Measurements from ENCODE around the gene ARL8B. TPM values are rescaled to one million over a fixed set of nuclear protein-coding genes. Genes with fewer than 3 reads are reported as not detected.

The ARL8B gene
- total and polyA plus RNA-seq, 2 of the 8 experiments (the other 6 are each of a cell fraction or from before 2014, with no cell fraction given), result 14.5 to 27.8 TPM

DNA sequence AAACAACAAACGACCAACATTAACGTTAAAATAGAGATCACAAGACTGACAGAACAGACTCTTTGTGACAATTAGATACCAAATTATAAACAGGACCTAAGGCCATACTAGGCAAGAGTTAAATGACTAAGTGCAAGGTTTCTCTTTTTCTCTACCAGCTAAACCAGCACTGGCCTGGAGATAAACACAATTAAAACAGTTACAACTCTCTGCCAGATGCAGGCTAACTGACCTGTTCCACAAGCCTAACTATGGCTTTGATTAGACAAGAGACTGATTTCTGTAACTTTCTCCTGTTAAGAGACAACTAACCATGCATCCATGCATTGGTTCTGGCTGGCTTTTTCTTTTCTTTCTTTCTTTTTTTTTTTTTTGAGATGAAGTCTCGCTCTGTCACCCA, 1.6 kb upstream of the ARL8B start:
- Histone ChIP-seq H3K23me2 (ENCODE audit: low read depth, low read length) (peaks cover 4% of the 10 kb centered on the region; the same call in 1 of the 2 replicates), H3K9ac (replicated peaks in 1 of 4; ENCODE audit: extremely low read depth in 1 of 4, low read depth in 3 of 4, low read length in 3 of 4) (no peak overlapping the region), H3K56ac (replicated peaks; ENCODE audit: insufficient read length, low read depth, low read length) (no peak overlapping the region), H4K20me1 (replicated peaks in 1 of 2; ENCODE audit: control insufficient read depth in 1 of 2, insufficient read depth in 2 of 2, low read length in 2 of 2) (peaks cover 2 to 7% of the 10 kb centered on the region in 2 experiments), H2BK12ac (ENCODE audit: low read depth, low read length) (no peak overlapping the region), H3K79me2 (ENCODE audit: control insufficient read depth in 1 of 2, insufficient read depth in 2 of 2, low read length in 2 of 2) (peaks cover 28 to 33% of the 10 kb centered on the region in 2 experiments), H2BK20ac (ENCODE audit: low read length) (no peak overlapping the region), H3K4me3 (ENCODE audit: extremely low read depth in 1 of 4, insufficient read depth in 2 of 4, low read depth in 3 of 4, low read length in 4 of 4) (no peak overlapping the region), H3K4ac (replicated peaks; ENCODE audit: insufficient read length, low read depth, low read length) (no peak overlapping the region), H3K27ac (ENCODE audit: low read depth, low read length) (no peak overlapping the region), H3K9me3 (ENCODE audit: insufficient read depth in 2 of 2, low read depth in 1 of 2, low read length in 1 of 2) (no peaks in the 10 kb centered on the region), H2AFZ (ENCODE audit: low read length) (no peak overlapping the region), H4K91ac (replicated peaks; ENCODE audit: insufficient read length, low read length) (no peak overlapping the region), H3K79me1 (ENCODE audit: low read depth, low read length) (peaks cover 5% of the 10 kb centered on the region), H4K8ac (ENCODE audit: extremely low read depth, insufficient read depth, low read length) (no peak overlapping the region), H3K4me2 (ENCODE audit: insufficient read depth in 1 of 2, low read depth in 2 of 2, low read length in 2 of 2) (no peak overlapping the region), H2BK5ac (ENCODE audit: low read depth, low read length) (no peak overlapping the region), H4K5ac (ENCODE audit: insufficient read length, low read depth, low read length) (no peak overlapping the region), H3K23ac (ENCODE audit: insufficient read length) (no peak overlapping the region), H2BK120ac (replicated peaks; ENCODE audit: low read depth, low read length) (no peak overlapping the region), H2BK15ac (ENCODE audit: low read length) (no peak overlapping the region), H3K36me3 (ENCODE audit: control insufficient read depth in 2 of 4, insufficient read depth in 4 of 4, low read length in 3 of 4) (no peaks in the 10 kb centered on the region), H3K14ac (ENCODE audit: insufficient read length) (no peak overlapping the region), H3K18ac (ENCODE audit: extremely low read depth, low read length) (no peak overlapping the region), H3K4me1 (replicated peaks in 1 of 4; ENCODE audit: control insufficient read depth in 3 of 4, insufficient read depth in 4 of 4, low read length in 3 of 4) (peaks cover 0 to 2% (median 0%) of the 10 kb centered on the region in 4 experiments; a peak in 1 of 7 replicates), H3K27me3 (replicated peaks in 1 of 4; ENCODE audit: control insufficient read depth in 3 of 4, extremely low read depth in 1 of 4, insufficient read depth in 3 of 4, low read length in 3 of 4) (no peaks in the 10 kb centered on the region), H2AK5ac (ENCODE audit: low read depth, low read length) (no peak overlapping the region)
- ChIA-PET CTCF (ENCODE audit: partially characterized antibody) (no interaction called here), POLR2A (ENCODE audit: partially characterized antibody) (no interaction called here)
- DNase-seq (ENCODE audit: low read depth in 1 of 2, low spot score in 2 of 2) (no peak), FAIRE-seq (no peak)
- 100% methylated on average over 2 of the region's 3 CpGs; no CpG with 5 or more reads in 1 of the 2 experiments for WGBS, 2 experiments (ENCODE audit: extremely low coverage in 1 of 2, insufficient coverage in 1 of 2, insufficient read length in 1 of 2, insufficient replicate concordance in 2 of 2, low coverage in 1 of 2, low lambda C conversion rate in 2 of 2, missing lambda C conversion rate in 1 of 2)
- TF ChIP-seq RBBP5 (IDR thresholded peaks at IDR 0.05; ENCODE audit: borderline replicate concordance, low read depth, low read length) (no peak), KDM1A (IDR thresholded peaks at IDR 0.05; ENCODE audit: borderline replicate concordance, low read length) (no peak), SAP30 (IDR thresholded peaks at IDR 0.05; ENCODE audit: insufficient read depth, insufficient replicate concordance, low read length) (no peak), KDM5A (IDR thresholded peaks at IDR 0.05; ENCODE audit: low read length) (no peak), BRCA1 (IDR thresholded peaks at IDR 0.05; ENCODE audit: low read depth, low read length) (no peak), HDAC6 (IDR thresholded peaks at IDR 0.05; ENCODE audit: low read depth, low read length) (no peak), TAF7 (optimal IDR thresholded peaks at IDR 0.05; ENCODE audit: borderline replicate concordance, low read depth, low read length) (no peak), KDM4A (IDR thresholded peaks at IDR 0.05; ENCODE audit: low read depth, low read length, severe bottlenecking) (no peak), FOSL1 (IDR thresholded peaks at IDR 0.05; ENCODE audit: insufficient read depth, low read depth, low read length) (no peak), NRF1 (IDR thresholded peaks at IDR 0.05; ENCODE audit: low read depth, low read length) (no peak), CHD2 (IDR thresholded peaks at IDR 0.05; ENCODE audit: low read length) (no peak)
- TF ChIP-seq, protein P1, sequence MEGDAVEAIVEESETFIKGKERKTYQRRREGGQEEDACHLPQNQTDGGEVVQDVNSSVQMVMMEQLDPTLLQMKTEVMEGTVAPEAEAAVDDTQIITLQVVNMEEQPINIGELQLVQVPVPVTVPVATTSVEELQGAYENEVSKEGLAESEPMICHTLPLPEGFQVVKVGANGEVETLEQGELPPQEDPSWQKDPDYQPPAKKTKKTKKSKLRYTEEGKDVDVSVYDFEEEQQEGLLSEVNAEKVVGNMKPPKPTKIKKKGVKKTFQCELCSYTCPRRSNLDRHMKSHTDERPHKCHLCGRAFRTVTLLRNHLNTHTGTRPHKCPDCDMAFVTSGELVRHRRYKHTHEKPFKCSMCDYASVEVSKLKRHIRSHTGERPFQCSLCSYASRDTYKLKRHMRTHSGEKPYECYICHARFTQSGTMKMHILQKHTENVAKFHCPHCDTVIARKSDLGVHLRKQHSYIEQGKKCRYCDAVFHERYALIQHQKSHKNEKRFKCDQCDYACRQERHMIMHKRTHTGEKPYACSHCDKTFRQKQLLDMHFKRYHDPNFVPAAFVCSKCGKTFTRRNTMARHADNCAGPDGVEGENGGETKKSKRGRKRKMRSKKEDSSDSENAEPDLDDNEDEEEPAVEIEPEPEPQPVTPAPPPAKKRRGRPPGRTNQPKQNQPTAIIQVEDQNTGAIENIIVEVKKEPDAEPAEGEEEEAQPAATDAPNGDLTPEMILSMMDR (IDR thresholded peaks at IDR 0.05; ENCODE audit: control extremely low read depth in 1 of 3, insufficient read depth in 1 of 3, low read depth in 1 of 3, low read length in 3 of 3), result no peak

Data from H1 (cell line).